Measurements from ENCODE around the gene TCF4.

Gene TCF4

DNA sequence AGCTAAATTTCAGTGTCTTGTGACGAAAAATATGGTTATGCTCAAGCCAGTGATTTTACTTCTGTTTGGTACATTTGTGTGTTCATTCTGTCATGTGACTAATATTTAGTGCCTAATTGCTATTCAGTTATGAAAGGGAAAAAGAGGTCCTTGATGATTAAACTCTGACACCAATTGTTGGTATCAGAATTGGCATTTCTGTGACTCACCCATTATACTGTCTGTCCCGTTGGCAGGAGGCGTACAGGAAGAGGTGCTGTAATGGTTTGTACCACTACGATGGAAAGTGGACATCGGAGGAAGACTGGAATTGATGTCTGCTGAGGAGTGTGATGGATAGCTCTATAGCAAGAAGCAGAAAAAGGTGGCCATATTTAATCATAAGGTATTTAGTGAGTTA lies 318.4 kb downstream of the TCF4 start:
- Histone ChIP-seq H3K9ac (ENCODE audit: low read length) (no peak overlapping the region), H3K9me3 (ENCODE audit: low read length) (no peaks in the 10 kb centered on the region), H3K27me3 (ENCODE audit: control insufficient read depth in 1 of 2, insufficient read depth in 2 of 2, low read length in 2 of 2) (no peaks in the 10 kb centered on the region), H3K4me3 (ENCODE audit: low read depth in 1 of 2, low read length in 2 of 2) (no peak overlapping the region), H3K27ac (ENCODE audit: low read depth, low read length) (no peak overlapping the region), H3K36me3 (ENCODE audit: insufficient read depth, low read length) (peaks cover 43% of the 10 kb centered on the region), H3K4me1 (ENCODE audit: insufficient read depth, low read length) (no peaks in the 10 kb centered on the region)

DNA sequence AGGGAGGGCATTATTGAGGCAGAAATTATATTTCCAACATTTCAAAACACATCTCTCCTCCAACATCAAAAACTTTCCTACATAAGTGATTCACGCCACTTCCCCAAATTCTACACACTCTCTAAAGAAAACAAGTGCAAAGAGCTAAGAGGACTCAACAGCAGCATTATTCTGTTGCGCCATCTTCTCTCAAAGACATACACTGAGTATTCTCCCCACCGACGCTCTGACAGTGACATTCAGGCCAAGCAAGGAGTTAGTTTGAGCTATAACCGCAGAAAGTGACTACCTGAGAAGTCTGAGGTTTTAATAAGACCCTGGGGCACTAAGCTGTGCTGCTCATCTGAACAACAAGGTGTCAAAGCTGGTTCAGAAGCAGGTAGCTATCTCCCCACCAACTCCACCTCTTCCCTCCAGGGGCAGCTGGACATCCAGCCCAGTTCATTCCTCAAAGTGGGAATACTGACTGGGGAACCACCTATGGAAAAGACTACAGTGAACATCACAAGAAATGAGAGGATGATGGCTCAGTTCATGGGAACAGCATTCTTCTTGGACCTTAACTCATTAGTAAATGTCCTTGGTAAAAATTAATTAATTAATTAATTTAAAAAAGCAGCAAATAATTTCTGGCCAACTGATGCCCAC lies 319.2 kb downstream of the TCF4 start:
- no peaks in the 10 kb centered on the region for H3K4me1 ChIP-seq (ENCODE audit: insufficient read depth, low read length)
- no peak overlapping the region for H3K27ac ChIP-seq (ENCODE audit: low read depth, low read length)
- no peak overlapping the region for H3K4me3 ChIP-seq (ENCODE audit: low read depth in 1 of 2, low read length in 2 of 2)
- H3K27me3 ChIP-seq (ENCODE audit: control insufficient read depth in 1 of 2, insufficient read depth in 2 of 2, low read length in 2 of 2), result no peaks in the 10 kb centered on the region
- peaks cover 38% of the 10 kb centered on the region for H3K36me3 ChIP-seq (ENCODE audit: insufficient read depth, low read length)
- no peak overlapping the region for H3K9ac ChIP-seq (ENCODE audit: low read length)
- no peaks in the 10 kb centered on the region for H3K9me3 ChIP-seq (ENCODE audit: low read length)

DNA sequence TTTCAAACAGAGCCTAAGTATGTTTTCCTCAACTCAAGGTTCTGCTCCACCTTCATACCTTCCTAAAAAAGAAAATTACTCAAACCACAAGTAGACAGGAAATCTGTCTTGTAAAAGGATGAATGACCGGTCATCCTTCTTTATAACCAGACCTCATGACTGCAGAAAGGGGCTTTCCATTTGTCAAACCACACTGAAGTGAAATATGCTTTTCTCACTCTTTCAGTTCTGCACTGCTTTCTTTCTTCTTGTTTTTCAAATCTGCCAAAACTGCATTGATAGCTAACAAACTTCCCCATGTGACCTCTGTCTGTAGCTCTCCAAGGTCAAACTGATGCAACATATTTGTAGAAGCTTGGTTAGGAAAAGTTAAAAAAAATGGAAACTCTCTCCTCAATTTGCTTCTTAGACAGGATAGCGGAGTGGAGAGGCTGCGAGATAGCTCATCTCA lies 319.8 kb downstream of the TCF4 start:
- no peak overlapping the region for H3K27ac ChIP-seq (ENCODE audit: low read depth, low read length)

DNA sequence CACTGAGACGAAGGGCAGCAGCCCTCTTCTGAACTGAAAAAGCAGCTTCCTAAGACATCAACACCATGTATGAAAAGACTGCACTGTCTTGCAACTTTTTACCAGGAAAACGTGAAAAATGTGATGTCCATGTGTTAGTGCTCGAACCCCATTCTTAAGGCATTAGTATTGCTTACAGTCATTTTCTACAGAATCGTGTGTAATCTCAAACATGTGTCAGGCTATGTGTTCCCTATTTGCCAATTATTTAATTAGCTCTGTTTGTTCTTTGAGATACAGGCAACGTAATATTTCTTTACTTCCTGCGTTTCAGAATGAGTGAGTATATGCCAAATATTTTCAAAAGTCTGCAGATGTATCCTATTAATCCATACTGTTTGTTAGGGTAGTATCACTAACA lies 321.0 kb downstream of the TCF4 start:
- H3K36me3 ChIP-seq (ENCODE audit: insufficient read depth, low read length), result peaks cover 44% of the 10 kb centered on the region
- H3K4me3 ChIP-seq (ENCODE audit: low read depth in 1 of 2, low read length in 2 of 2), result no peak overlapping the region
- H3K4me1 ChIP-seq (ENCODE audit: insufficient read depth, low read length), result no peaks in the 10 kb centered on the region
- no peak overlapping the region for H3K27ac ChIP-seq (ENCODE audit: low read depth, low read length)
- H3K27me3 ChIP-seq (ENCODE audit: control insufficient read depth in 1 of 2, insufficient read depth in 2 of 2, low read length in 2 of 2), result no peaks in the 10 kb centered on the region
- no peaks in the 10 kb centered on the region for H3K9me3 ChIP-seq (ENCODE audit: low read length)
- H3K9ac ChIP-seq (ENCODE audit: low read length), result no peak overlapping the region

More for the DNA sequence above, 319.8 kb downstream of the TCF4 start:
- no peaks in the 10 kb centered on the region for H3K27me3 ChIP-seq (ENCODE audit: control insufficient read depth in 1 of 2, insufficient read depth in 2 of 2, low read length in 2 of 2)
- H3K36me3 ChIP-seq (ENCODE audit: insufficient read depth, low read length), result peaks cover 37% of the 10 kb centered on the region
- no peak overlapping the region for H3K4me3 ChIP-seq (ENCODE audit: low read depth in 1 of 2, low read length in 2 of 2)
- H3K9ac ChIP-seq (ENCODE audit: low read length), result no peak overlapping the region
- H3K9me3 ChIP-seq (ENCODE audit: low read length), result no peaks in the 10 kb centered on the region
- H3K4me1 ChIP-seq (ENCODE audit: insufficient read depth, low read length), result no peaks in the 10 kb centered on the region

DNA sequence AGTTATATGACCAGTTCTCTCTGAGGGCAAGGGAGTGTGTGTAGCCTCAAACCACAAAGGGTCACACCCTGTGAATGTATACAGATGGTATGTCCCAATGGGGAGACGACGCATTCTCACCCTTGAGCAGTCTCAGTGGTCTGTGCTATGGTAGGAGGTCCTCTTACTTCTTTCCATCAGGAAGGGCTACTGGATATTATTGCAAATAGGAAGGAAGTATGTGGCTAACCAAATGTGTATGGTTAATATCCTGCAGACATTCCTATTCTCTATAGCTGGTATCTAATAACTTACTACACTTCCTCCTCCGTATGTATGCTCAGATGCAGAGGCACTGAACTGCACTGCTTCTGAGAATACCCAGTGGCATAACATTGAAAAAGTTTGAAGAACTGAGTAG lies 322.0 kb downstream of the TCF4 start:
- no peak overlapping the region for H3K27ac ChIP-seq (ENCODE audit: low read depth, low read length)
- H3K4me3 ChIP-seq (ENCODE audit: low read depth in 1 of 2, low read length in 2 of 2), result no peak overlapping the region
- no peaks in the 10 kb centered on the region for H3K4me1 ChIP-seq (ENCODE audit: insufficient read depth, low read length)

DNA sequence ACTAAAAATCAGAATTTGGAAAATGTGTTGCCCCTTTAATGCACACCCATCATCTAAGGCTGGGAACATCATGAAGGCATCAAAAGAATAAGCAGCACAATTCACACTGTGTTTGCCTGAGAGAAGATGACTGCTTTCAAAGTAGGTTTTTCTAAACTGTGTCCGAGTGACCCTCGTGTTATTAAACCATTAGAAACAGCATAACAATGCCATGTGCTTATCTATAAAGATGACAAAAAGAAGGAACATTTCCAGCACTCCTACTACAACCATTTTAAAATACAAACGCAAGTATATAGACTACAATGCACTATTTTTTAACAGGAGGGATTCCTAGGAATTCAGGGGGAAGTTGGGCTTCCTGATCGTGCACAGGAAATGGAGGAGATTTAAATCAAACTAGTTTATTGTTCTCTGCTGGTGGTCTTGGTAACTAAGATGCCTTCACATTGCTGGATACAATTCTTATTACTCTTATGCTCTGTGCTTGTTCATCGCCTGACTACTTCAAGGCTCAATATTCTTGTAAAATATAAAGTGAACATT lies 322.8 kb downstream of the TCF4 start:
- H3K27ac ChIP-seq (ENCODE audit: low read depth, low read length), result no peak overlapping the region
- no peaks in the 10 kb centered on the region for H3K9me3 ChIP-seq (ENCODE audit: low read length)
- no peak overlapping the region for H3K4me3 ChIP-seq (ENCODE audit: low read depth in 1 of 2, low read length in 2 of 2)
- no peaks in the 10 kb centered on the region for H3K27me3 ChIP-seq (ENCODE audit: control insufficient read depth in 1 of 2, insufficient read depth in 2 of 2, low read length in 2 of 2)
- no peaks in the 10 kb centered on the region for H3K4me1 ChIP-seq (ENCODE audit: insufficient read depth, low read length)
- H3K9ac ChIP-seq (ENCODE audit: low read length), result no peak overlapping the region
- H3K36me3 ChIP-seq (ENCODE audit: insufficient read depth, low read length), result peaks cover 46% of the 10 kb centered on the region

More for the DNA sequence above, 322.0 kb downstream of the TCF4 start:
- Histone ChIP-seq H3K9ac (ENCODE audit: low read length) (no peak overlapping the region), H3K27me3 (ENCODE audit: control insufficient read depth in 1 of 2, insufficient read depth in 2 of 2, low read length in 2 of 2) (no peaks in the 10 kb centered on the region), H3K9me3 (ENCODE audit: low read length) (no peaks in the 10 kb centered on the region), H3K36me3 (ENCODE audit: insufficient read depth, low read length) (peaks cover 46% of the 10 kb centered on the region)

DNA sequence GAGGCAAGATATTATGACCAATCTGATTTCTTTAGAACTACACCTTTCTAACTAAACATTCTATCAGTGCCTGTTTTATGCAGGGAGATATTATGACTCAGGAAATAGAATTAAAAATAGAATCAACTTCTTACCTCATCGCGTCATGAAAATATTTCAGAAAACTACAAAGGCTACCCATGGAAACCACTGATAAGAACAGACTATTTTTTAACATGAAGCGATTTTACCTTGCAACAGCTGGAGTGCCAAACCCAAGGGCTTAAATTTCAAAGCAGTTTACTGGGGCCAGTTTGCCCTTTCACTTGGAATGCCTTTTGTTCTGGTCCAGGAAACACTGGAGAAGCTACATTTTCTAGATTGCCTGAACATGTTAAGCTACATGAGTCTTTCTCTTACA lies 323.9 kb downstream of the TCF4 start:
- H3K27ac ChIP-seq (ENCODE audit: low read depth, low read length), result no peak overlapping the region
- H3K9me3 ChIP-seq (ENCODE audit: low read length), result no peaks in the 10 kb centered on the region
- H3K4me3 ChIP-seq (ENCODE audit: low read depth in 1 of 2, low read length in 2 of 2), result no peak overlapping the region
- no peak overlapping the region for H3K9ac ChIP-seq (ENCODE audit: low read length)
- H3K36me3 ChIP-seq (ENCODE audit: insufficient read depth, low read length), result peaks cover 39% of the 10 kb centered on the region
- H3K27me3 ChIP-seq (ENCODE audit: control insufficient read depth in 1 of 2, insufficient read depth in 2 of 2, low read length in 2 of 2), result no peaks in the 10 kb centered on the region
- no peaks in the 10 kb centered on the region for H3K4me1 ChIP-seq (ENCODE audit: insufficient read depth, low read length)

DNA sequence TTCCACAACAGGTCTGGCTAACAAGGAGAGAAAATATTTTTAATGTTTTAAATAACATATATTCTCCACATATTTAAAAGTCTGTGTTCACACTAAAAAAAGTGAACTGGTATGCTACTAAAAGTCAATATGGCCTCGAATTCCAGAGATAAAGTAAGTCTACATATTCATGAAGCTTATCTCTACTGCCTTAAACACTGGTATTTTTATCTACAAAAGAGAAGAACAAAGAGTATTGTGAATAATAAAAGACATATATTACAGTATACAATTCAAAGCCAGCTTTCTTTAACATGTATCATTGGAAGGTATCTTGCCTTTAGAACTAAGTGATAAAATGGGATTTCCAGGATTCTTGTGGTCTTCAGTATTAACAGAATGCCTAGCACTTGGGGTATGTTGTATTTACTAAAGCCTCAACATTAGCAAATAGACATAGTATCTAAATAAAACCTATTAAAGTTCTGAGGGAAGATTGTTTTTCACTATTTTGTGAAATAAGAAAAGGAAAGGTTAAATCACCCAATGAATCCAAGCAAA lies 325.9 kb downstream of the TCF4 start:
- Histone ChIP-seq H3K27me3 (ENCODE audit: control insufficient read depth in 1 of 2, insufficient read depth in 2 of 2, low read length in 2 of 2) (no peaks in the 10 kb centered on the region), H3K4me3 (ENCODE audit: low read depth in 1 of 2, low read length in 2 of 2) (no peak overlapping the region), H3K9ac (ENCODE audit: low read length) (no peak overlapping the region), H3K9me3 (ENCODE audit: low read length) (no peaks in the 10 kb centered on the region), H3K36me3 (ENCODE audit: insufficient read depth, low read length) (peaks cover 41% of the 10 kb centered on the region), H3K4me1 (ENCODE audit: insufficient read depth, low read length) (no peaks in the 10 kb centered on the region), H3K27ac (ENCODE audit: low read depth, low read length) (no peak overlapping the region)

DNA sequence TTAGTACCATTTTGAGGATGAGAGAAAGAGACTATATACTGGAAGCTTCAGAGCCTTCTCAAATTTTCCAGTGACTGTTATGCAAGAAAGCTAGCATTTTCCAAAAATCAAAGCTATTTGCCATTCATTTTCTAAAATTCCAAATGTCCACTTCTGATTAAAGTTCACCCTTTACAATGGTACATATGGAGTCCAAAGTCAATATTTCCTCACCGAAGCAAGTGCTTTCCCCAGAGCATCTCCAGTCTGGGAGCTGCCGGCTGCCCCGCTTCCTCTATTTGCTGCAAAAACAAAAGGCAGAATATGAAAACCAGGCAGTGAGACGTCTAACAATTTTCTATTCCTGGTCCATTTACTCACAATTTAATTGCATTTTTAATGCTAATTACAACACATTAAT lies 326.7 kb downstream of the TCF4 start:
- Histone ChIP-seq H3K27ac (ENCODE audit: low read depth, low read length) (no peak overlapping the region), H3K9ac (ENCODE audit: low read length) (no peak overlapping the region), H3K36me3 (ENCODE audit: insufficient read depth, low read length) (peaks cover 41% of the 10 kb centered on the region), H3K4me3 (ENCODE audit: low read depth in 1 of 2, low read length in 2 of 2) (no peak overlapping the region), H3K27me3 (ENCODE audit: control insufficient read depth in 1 of 2, insufficient read depth in 2 of 2, low read length in 2 of 2) (no peaks in the 10 kb centered on the region), H3K4me1 (ENCODE audit: insufficient read depth, low read length) (no peaks in the 10 kb centered on the region), H3K9me3 (ENCODE audit: low read length) (no peaks in the 10 kb centered on the region)

DNA sequence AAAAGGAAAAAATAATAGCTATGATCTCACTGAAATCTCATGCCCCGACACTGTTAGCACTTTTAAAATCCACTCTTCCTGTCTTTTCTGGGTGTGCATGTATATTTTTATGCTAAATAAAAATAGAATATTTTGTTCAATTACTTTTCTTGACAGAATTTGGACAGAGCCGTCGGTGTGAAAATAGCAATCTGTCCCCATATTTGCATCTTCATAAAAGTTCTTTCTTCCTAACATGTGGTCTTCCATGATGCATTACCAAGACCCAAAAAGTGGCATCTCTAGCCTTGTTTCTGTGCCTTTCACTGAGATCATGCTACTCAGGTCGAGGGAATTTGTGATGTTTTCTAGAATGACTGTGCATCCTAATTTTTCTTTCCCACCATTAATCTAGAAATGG lies 329.9 kb downstream of the TCF4 start:
- H3K27ac ChIP-seq (ENCODE audit: low read depth, low read length), result no peak overlapping the region
- no peaks in the 10 kb centered on the region for H3K9me3 ChIP-seq (ENCODE audit: low read length)
- H3K9ac ChIP-seq (ENCODE audit: low read length), result no peak overlapping the region
- H3K36me3 ChIP-seq (ENCODE audit: insufficient read depth, low read length), result peaks cover 56% of the 10 kb centered on the region
- H3K4me3 ChIP-seq (ENCODE audit: low read depth in 1 of 2, low read length in 2 of 2), result no peak overlapping the region
- no peaks in the 10 kb centered on the region for H3K27me3 ChIP-seq (ENCODE audit: control insufficient read depth in 1 of 2, insufficient read depth in 2 of 2, low read length in 2 of 2)
- H3K4me1 ChIP-seq (ENCODE audit: insufficient read depth, low read length), result peaks cover 3% of the 10 kb centered on the region

DNA sequence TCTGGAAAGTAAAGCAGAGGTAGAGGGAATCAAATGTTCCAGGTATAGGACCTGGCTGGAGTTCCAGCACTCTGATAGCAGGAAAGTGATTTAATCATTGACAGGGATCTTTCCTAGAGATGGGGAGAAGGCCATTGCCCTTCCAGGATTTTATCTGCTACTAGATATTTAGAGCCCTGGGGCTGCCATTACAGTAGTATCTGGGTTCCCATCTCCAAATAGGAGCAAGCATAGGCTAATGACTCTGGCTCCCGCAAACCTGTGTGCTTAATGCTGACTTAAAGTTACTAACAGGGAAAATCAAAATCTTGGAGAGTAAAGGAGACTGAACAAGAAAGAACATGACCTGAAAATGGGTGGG lies 331.1 kb downstream of the TCF4 start:
- H3K27ac ChIP-seq (ENCODE audit: low read depth, low read length), result no peak overlapping the region

More for the DNA sequence above, 331.1 kb downstream of the TCF4 start:
- Histone ChIP-seq H3K27me3 (ENCODE audit: control insufficient read depth in 1 of 2, insufficient read depth in 2 of 2, low read length in 2 of 2) (no peaks in the 10 kb centered on the region), H3K4me3 (ENCODE audit: low read depth in 1 of 2, low read length in 2 of 2) (no peak overlapping the region), H3K36me3 (ENCODE audit: insufficient read depth, low read length) (peaks cover 48% of the 10 kb centered on the region), H3K4me1 (ENCODE audit: insufficient read depth, low read length) (peaks cover 14% of the 10 kb centered on the region), H3K9me3 (ENCODE audit: low read length) (no peaks in the 10 kb centered on the region), H3K9ac (ENCODE audit: low read length) (no peak overlapping the region)

Measured in muscle layer of colon (tissue), 2 donors.